Hypothalamus (tissue), 51 donors: ENCODE results near the gene OAS1.

Experiments
- DNase-seq, 51 donors: peaks; one replicate each; lab custom pipeline; 2025; lab: John Stamatoyannopoulos, UW

Gene OAS1

GRCh38 chr12:112906712-112907414 lies at the start of gene OAS1:
Gene OAS1, plus strand, starts transcription at chr12:112906962. Its CDS starts 78 bp downstream, at chr12:112907040.
- peak in 8 of 51 donors; percentile 6 to 51 (median 16) for DNase-seq

- DNase-seq = no peak
These were observed 47.5 kb upstream of the OAS1 start for GRCh38 chr12:112859291-112859690.

GRCh38 chr12:112860181-112860580 lies 46.6 kb upstream of the OAS1 start:
- DNase-seq = no peak

GRCh38 chr12:112861284-112861683 lies 45.5 kb upstream of the OAS1 start:
- DNase-seq = no peak

DNA sequence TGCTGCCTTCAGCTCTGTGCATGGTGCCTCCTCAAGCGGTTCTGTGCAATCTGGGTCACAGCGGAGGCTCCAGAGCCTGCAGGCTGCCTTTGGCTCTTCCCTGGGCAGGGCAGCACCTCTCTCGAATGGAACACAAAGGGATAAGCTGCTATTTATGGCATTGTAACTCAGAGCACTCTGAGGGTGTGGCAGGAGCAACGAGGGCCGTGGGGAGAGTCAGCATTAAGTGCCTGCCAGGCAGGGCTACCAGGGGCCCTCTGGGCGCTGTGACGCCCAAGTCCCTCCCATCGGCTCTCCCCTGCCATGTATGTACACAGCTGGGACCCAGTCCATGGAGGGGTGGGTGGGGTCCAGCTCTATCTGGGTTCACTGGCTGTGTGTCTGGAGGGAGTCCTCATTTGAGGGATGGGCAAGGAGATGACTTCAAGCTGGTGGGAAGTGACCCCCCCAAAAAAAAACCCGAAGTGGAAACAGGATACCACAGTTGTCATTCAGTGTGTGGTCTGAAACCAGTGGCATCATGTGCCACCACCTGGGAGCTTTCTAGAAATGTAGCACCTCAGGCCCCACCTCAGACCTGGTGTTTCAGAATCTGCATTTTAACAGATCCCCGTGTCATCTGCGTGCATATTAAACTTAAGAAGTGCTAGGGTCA lies 44.0 kb upstream of the OAS1 start:
- no peak for DNase-seq

GRCh38 chr12:112868459-112869041 lies 38.2 kb upstream of the OAS1 start:
- DNase-seq = no peak

DNA sequence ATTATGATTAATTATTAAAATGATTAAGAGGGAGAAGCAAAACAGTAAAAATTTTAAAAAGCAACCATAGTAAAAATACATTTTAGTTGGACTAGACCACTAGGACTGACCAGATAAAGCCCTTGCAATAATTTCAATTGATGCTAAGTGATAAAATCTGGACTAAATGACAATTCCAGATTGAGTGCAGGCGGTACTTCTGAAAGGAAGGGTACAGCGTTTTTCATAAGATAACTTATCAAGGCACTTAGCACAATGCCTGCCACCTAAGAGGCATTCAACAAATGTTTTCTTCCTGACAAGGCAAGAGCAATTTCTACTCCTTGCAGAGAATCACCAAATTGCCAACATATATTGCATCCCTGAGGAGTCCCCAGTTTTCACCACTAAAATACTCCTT lies 37.7 kb upstream of the OAS1 start:
- DNase-seq = no peak

DNA sequence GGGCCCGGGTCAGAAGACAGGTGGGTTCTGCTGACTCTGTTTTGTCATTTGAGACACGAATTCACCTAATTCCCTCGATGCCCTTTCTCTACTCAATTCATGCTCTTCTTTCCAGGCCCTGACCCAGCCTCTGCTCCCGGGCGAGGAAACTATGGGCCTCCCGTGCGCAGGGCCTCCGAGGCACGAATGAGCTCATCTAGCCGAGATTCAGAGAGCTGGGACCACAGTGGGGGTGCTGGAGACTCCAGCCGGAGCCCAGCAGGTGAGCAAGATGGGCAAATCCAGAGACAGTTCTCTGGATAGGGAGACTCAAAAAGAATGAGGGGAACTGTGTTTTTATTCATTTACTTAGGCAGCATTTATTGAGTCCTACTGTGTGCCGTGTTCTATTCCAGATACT lies 37.0 kb upstream of the OAS1 start:
- DNase-seq = no peak

DNA sequence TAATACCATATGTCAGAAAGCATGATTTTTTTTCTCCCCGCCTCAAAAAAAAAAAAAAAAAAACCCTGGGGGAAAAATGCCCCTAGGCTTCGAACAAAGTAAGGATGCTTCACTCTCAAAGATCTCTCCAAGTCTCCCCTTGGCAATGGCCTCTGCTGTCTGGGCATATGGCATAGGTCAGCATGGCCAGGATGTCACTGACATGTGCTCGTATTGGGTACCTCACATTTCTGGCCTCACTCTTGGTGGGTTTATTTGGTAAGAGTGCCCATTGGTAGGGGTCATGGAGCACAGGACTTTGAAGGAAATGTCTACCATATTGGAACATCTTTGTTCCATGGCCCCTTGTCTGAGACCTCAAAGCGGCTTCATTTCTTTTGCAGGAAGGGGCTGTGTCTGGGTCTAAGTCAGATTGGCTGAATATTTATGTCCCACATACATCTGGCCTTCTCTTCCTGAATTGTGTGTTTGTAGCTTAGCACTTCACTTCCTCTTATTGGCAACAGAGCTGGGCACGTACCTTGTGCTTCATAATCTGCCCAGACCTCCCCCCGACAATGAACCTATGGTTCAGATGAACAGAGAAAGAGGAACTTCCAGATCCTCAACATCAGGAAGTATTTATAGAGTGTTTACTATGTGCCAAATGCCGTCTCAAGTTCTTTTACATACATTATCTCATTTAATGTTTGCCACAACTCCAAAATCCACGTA lies 36.3 kb upstream of the OAS1 start:
- DNase-seq = no peak

- no peak for DNase-seq
These were observed 31.2 kb upstream of the OAS1 start for GRCh38 chr12:112875608-112876007.

GRCh38 chr12:112876506-112876905 lies 30.3 kb upstream of the OAS1 start:
- DNase-seq = no peak

GRCh38 chr12:112877006-112877405 lies 29.8 kb upstream of the OAS1 start:
- no peak for DNase-seq

DNA sequence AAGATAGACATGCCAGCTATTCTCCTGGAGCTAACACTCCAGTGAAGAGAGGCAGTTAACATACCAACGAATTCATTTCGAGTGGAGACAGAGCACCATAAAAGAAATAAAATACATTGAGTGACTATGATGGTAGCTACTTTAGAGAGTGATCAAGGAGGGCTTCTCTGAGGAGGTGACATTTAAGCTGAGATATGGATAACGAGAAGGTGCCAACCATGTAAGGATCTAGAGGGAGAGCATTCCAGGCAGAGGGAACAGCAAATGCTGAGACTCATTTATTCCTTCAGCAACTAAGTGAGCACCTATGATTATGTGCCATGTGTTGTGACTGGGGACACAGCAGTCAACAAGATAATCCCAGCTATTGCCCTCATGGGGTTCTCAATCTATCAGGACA lies 28.3 kb upstream of the OAS1 start:
- no peak for DNase-seq

- DNase-seq = no peak
These were observed 27.5 kb upstream of the OAS1 start for GRCh38 chr12:112879191-112879705.

DNA sequence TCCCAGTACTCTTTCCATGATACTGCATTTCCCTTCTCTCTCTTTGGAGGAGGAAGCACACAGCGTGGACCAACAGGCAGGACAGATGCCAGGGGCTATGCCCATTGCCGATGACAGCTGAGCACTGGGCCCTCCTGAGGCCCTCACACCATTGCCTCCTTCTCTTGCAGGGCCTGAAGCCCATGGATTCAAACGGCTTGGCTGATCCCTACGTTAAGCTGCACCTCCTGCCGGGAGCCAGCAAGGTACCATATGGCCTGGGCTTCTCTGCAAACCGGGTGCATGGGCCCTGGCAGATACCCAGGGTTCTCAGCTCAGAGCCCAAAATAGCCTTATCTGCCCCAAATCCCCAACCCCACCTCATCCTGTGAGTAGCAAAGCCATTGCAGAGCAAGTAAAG lies 25.2 kb upstream of the OAS1 start:
- no peak for DNase-seq

- DNase-seq = no peak
These were observed 21.5 kb upstream of the OAS1 start for GRCh38 chr12:112885236-112885635.

GRCh38 chr12:112887550-112887949 lies 19.2 kb upstream of the OAS1 start:
- no peak for DNase-seq

DNA sequence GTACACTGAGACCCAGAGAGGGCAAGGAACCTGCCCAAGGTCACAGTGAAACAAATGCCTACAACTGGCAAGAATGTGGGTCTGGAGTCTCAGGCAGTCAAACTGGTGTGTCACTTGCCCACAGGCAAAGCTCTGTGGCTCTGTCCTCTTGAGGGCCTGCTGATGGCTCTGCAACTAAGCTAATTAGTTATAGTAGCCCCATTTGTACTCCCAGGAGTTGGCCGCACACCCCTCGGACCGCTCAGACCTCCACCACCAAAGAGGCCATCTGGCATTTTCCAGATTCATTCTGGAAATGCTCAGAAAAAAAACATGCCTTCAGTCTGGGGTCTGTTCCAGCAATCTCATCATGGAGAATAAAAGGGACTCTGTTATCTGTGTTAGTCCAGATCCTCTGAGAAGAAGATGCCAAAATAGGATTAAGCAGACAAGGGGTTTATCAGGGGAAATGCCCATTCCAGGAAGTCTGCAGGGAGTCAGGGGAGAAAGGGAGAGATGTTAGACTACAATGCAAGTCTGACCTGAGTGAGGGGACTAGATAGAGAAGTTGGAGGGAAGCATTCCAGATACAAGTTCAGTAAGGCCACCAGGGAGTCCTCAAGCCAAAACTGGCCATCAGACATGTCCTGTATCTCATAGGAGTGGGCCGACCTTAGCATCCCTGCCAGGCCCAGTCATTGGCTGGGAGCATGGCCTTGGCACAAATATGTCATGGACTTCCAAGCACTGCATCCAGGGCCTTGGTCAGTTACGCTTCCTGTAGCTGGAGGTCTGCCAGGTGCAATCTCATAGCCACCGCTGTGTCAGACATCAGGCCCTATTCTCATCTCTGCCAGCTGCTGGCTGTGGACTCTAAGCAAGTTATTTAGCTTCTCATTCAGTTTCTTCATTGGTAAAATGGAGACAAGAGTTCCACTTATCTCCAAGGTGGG lies 15.4 kb upstream of the OAS1 start:
- peak in 8 of 51 donors; percentile 8 to 46 (median 19) for DNase-seq

GRCh38 chr12:112892856-112893255 lies 13.9 kb upstream of the OAS1 start:
- DNase-seq = no peak

DNA sequence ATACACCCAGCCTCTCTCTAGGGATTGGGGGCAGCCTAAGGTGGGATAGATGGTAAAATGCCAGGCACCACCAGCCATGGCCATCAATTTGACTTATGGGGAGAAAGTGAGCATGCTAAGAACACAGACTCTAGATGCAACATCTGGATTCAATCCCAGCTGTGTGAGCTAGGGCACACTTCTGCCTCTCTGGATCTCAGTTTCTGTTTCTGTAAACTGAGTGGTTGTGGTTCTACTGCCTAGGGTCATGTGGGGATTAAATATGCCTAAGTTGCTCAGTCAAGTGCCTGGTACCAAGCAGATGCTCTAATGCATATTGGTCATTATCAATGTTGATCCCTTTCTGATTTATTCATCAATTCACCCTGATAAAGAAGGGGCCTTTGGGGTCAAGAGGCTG lies 12.6 kb upstream of the OAS1 start:
- no peak for DNase-seq
